Measurements from ENCODE around the gene PGBD5. TPM values are rescaled to one million over a fixed set of nuclear protein-coding genes. Genes with fewer than 3 reads are reported as not detected.

The PGBD5 gene
- total RNA-seq, 1 donor from 2014 or later = 0.07 TPM

- DNase-seq (ENCODE audit: low read depth, low spot score) = no peak
Measured at GRCh38 chr1:230282157-230282556, 144.0 kb downstream of the PGBD5 start.

DNA sequence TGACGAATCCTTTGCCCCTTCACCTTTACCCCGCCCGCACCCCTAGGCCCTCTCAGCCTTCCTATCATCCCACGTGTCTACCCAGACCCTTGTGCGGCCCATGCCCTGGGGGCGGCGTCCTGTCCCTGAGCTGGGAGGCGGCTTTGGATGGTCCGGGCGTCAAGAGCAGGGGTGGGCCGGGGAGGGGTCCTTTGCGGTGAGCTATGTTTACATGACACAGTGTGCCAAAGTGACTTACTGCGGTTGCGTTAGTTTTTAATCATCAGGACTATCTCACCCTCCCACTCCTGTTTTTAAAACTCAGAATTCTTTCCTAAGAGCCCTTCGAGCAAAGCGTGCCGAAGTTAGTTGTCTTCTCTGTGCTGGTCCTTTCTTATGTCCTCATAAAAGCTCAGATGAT is 144.6 kb downstream of the PGBD5 start:
- DNase-seq (ENCODE audit: low read depth, low spot score) = no peak

DNA sequence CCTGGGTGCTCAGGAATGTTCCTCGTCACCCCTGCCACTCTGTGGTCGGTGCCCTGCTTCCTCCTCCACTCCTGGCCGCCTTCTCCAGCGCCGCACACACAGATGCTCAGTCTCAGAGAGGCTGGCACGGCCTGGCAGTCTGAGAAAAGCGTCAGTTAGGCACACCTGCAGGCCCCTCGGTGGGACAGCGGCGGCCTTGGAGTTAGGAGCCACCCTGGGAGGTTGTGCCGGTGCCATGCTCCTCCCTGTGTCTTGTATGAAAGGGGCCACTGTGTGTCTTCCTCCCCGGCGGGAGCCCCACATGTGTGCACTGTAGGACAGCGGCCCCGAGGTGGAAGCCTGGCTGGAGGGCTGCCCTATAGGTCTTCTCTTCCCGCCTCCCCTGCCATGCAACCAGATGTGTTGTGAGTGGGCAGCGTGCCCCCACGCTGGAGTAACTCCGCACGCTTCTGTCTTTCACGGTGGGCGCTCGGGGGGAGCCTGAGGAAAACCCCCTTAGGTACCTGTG is 145.2 kb downstream of the PGBD5 start:
- DNase-seq (ENCODE audit: low read depth, low spot score) = no peak

GRCh38 chr1:230280054-230280795 is 145.9 kb downstream of the PGBD5 start:
- DNase-seq (ENCODE audit: low read depth, low spot score) = no peak

GRCh38 chr1:230279583-230279945 is 146.6 kb downstream of the PGBD5 start:
- DNase-seq (ENCODE audit: low read depth, low spot score) = no peak

- no peak for DNase-seq (ENCODE audit: low read depth, low spot score)
Measured at GRCh38 chr1:230278871-230279582, 147.1 kb downstream of the PGBD5 start.

- DNase-seq (ENCODE audit: low read depth, low spot score) = no peak
Measured at GRCh38 chr1:230278376-230278775, 147.8 kb downstream of the PGBD5 start.

DNA sequence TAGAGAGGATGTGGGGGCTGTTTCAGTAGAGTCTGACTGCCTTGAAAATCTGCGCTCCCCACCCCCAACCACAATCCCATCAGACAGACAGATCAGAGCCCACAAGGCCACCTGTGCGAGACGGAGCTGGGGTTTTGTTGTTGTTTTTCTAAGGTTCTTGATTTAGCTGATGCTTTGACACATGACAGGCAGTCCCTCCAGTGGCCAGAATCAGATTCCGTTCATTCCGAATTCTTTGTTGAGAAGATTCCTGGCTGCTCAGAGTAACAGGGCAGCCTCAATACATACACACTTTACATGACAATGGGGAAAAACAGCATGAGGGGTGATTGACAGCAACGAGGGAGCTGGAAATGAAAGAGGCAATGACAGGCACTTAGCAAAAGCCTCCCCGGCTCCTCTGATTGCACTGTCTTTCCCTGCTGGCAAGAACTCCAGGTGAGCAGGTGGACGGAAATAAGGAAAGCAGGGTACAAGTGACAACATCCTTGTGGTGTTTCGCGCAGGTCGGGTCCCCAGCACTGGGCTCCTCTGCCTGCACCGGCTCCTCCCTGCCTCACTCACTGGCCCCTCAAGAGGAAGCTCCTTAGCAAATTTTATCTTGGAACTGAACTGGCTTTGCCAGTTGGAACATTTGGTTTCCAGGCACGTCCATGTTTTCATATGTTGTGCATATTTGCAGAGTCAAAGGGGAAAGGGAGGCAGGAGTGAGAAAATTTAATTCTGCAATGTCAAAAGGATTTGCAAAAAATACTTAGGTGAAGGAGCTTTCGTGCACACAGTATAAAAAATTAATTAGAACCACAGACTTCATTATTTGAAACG is 148.7 kb downstream of the PGBD5 start:
- no peak for DNase-seq (ENCODE audit: low read depth, low spot score)

GRCh38 chr1:230276401-230276800 is 149.7 kb downstream of the PGBD5 start:
- no peak for DNase-seq (ENCODE audit: low read depth, low spot score)

DNA sequence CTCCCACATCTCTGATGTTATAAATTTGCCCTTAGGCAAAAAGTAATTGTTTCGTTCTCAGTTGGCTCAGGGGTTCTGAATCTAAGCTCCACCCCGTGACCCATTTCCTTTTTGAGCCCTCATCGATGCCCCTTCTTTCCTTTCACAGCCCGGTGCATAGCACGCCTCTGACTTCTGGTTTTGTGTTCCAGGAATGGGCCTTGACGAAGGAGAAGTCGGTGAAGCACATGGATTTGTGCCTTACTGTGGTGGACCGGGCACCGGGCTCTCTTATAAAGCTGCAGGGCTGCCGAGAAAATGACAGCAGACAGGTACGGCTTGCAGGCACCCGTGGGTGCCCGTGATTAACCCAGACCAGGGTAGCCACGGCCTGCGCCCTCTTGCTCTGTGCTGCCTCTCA is 151.9 kb downstream of the PGBD5 start:
- peak; percentile 52 for DNase-seq (ENCODE audit: low read depth, low spot score)

DNA sequence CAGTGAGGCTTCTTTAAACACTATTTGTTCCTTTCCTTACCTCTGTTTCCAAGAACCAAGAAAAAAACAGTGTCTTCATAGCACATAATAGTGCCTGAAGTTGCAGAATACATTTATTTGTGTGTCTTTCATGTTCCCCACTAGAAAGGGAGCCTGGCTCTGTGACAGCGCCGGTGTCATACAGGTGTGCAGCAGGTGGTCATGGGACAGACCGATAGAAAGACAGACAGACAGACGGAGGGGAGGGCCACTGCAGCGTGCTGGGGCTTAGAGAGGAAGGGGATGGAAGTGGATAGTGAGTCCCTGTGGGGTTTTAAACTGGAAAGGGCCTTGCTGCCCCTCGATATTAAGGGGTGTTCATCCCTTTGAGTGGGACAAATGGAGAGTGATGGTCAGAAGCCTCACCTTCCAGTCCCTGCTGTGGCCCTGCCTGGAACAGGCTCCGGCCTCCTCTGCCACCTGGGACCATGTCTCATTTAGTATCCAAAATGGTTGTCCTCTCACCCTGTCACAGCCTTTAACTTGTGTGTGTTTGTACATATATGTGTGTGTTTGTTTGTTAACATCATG is 152.9 kb downstream of the PGBD5 start:
- DNase-seq (ENCODE audit: low read depth, low spot score) = no peak

DNA sequence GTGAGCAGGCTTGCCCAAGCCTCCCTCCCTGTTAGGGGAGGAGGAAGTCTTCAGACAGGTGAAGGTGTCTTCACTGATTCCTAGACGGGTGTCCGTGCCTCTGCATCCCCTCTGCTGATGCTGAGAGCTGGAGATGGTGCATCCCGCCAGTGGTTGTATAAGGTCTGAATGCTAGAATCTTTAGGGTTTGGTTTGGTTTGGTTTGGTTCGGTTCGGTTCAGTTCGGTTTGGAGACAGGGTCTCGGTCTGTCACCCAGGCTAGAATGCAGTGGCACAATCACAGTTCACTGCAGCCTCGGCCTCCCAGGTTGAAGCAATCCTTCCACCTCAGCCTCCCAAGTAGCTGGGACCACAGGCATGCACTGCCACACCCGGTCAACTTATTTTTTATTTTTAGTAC is 153.6 kb downstream of the PGBD5 start:
- no peak for DNase-seq (ENCODE audit: low read depth, low spot score)

DNA sequence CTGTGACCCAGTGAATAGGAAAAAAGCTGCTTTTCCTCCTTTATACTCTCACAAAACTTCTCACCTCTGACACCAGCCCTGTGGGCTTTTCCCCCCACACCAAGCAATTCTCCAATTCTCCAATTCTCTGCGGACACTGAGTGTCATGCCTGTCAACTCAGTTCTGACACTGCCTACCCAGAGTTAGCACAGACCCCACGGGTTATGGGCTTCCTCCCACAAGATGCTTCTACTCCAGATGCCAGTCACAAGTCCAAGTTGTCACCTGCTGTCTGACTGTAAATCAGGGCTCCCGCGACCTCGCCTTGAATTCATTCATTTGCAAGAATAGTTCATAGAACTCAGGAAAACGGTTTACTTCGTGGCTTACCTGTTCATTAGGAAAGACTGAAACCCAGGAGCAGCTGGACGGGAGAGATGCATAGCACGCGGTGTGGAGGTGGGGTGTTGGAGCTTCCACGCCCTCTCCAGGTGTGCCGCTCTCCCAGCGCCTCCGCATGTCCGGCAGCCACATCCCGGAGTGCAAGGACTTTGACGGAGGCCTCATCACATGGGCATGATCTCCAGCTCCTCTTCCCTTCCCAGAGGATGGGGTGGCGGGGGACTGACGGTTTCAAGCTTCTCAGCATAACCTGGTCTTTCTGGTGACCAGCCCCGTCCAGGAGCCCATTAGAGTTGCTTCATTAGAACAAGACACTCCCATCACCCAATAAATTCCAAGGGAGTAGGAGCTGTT is 154.7 kb downstream of the PGBD5 start:
- DNase-seq (ENCODE audit: low read depth, low spot score) = no peak

DNA sequence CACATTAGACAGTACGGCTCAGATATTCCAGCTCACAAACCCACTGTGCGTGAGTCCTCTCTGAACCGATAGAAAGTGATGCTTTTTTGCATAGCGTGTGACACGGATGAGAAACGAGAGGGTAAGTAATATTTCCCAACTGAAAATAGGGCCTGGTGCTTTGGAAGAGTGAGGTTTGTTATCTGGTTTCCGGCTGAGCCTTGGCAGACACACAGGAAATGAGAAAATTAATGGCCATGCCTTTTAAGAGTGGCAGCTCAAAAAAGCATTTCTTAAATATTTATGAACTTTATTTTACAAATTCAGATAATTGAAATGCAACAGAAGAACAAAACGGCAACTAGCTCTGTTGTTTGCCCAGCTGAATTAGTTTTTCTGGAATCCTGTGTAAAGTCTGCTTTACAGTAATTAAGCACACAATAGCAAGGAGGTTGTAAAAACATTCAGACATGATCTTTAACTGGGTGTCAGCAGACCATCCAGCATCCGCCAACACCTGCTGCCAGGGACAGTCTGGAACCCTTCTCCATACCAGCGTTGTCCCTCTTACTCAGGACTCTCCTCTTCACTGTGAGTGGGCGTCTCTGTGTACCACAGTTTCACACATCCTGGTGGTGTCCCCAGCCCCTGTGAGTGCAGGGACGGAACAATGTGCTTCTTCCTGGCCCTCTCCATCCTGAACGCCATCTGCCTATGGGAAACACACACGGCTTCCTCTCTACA is 155.4 kb downstream of the PGBD5 start:
- no peak for DNase-seq (ENCODE audit: low read depth, low spot score)

- no peak for DNase-seq (ENCODE audit: low read depth, low spot score)
Measured at GRCh38 chr1:230270185-230270558, 156.0 kb downstream of the PGBD5 start.

DNA sequence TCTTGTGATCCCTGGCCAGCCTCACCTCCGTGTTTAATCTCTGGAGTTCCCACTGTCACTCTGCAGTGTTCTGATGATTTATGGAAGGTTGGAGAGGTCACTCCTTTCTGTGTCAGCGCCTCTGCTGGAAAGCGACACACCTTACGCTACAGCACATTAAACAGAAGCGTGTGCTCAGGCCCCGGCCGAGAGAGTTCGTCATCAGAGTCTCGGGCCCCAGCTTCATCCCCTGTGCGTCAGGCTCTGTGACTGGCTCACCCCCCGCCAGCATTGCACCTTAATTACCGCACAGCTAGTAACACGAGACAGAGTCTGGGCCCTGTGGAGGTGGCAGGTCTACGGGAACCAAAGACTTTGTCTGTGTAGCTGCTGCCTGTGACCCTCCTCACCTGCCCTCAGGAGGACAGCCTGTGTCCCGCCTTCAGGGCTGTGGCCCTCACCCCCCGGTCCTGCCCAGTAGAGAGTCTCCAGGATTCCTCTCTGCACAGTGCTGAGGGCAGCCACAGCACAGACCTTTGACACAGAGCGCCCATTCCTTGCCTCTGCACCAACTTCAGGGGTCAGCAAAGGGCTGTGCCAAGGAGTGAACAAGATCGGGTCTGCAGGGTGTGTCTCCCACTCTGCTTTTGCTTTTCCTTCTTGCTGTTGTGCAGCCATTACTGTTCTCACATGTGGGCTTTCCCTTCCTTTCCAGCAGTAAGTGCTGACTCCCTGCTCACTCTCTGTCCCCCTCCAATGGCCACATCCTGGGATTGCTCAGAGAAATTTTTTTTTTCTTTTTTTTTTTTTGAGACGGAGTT is 157.6 kb downstream of the PGBD5 start:
- DNase-seq (ENCODE audit: low read depth, low spot score) = peak; percentile 46

DNA sequence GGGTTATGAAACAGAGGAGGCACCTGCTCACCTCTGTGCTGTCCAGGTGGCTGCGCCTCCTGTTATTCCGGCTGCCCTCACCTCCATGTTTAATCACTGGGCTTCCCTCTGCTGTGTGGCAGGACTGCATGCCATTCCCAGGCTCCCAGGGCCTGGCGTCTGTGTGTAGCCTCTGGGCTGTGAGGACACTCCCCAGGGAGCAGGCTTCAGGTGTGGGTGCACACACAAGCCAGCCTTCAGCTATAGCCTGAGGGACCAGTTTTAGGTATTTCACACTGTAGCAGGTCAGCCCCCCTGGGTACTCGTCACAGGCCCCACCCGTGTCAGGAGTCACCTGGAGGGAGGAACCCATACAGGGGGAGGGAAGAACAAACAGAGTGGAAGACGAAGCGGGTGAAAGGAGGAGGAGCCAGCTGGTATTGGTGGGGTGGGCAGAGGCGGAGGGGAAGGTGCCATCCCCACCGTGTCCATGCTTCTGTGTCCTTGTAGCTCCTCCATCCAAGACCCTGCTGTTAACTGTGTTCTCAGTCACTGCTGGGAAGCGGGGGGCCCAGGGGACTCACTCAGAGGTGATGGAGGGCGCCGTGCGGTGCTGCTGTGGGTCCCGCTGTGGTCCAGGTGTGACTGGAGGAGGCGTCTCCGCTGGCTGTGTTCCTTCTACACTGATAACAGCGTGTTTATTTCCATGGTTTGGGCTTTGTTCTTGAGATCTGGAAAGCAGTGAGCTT is 158.6 kb downstream of the PGBD5 start:
- no peak for DNase-seq (ENCODE audit: low read depth, low spot score)

- no peak for DNase-seq (ENCODE audit: low read depth, low spot score)
Measured at GRCh38 chr1:230266456-230266855, 159.7 kb downstream of the PGBD5 start.
